Measurements from ENCODE around the gene IL1RAPL1.

DNA sequence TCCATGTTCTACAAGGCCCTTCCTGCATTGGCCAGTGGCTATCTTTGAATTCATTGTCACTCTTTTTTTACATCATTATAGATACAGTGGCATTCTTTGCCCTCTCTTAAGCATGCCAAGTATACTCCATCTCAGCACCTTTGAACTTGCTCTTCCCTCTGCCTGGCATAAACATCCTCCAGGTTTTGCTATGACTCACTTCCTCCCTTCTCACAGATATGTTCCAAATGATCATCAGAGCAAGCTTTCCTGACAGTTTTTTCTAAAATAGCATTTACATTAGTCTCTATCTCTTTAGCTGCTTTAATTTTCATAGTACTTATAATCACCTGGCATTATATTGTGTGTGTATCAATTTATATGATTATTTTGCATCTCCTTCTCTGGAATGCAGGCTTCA, 1074.9 kb downstream of the IL1RAPL1 start:
- TF ChIP-seq, protein P1, sequence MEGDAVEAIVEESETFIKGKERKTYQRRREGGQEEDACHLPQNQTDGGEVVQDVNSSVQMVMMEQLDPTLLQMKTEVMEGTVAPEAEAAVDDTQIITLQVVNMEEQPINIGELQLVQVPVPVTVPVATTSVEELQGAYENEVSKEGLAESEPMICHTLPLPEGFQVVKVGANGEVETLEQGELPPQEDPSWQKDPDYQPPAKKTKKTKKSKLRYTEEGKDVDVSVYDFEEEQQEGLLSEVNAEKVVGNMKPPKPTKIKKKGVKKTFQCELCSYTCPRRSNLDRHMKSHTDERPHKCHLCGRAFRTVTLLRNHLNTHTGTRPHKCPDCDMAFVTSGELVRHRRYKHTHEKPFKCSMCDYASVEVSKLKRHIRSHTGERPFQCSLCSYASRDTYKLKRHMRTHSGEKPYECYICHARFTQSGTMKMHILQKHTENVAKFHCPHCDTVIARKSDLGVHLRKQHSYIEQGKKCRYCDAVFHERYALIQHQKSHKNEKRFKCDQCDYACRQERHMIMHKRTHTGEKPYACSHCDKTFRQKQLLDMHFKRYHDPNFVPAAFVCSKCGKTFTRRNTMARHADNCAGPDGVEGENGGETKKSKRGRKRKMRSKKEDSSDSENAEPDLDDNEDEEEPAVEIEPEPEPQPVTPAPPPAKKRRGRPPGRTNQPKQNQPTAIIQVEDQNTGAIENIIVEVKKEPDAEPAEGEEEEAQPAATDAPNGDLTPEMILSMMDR (IDR thresholded peaks at IDR 0.05; ENCODE audit: extremely low read depth in 1 of 2, insufficient read depth in 1 of 2, low read depth in 1 of 2, low read length in 2 of 2) = no peak
- TF ChIP-seq POLR2A (IDR thresholded peaks at IDR 0.05; ENCODE audit: low read depth, low read length) = no peak
- TF ChIP-seq GATA2 (IDR thresholded peaks at IDR 0.05; ENCODE audit: insufficient read depth, insufficient read length, low read depth, low read length) = peak; percentile 72
- TF ChIP-seq POLR2AphosphoS5 (IDR thresholded peaks at IDR 0.05; ENCODE audit: insufficient read depth, low read depth, low read length) = peak; percentile 47
- TF ChIP-seq JUN (IDR thresholded peaks at IDR 0.05; ENCODE audit: borderline replicate concordance, insufficient read depth, insufficient read length, low read depth) = peak; percentile 87
- no peak for TF ChIP-seq EZH2 (IDR thresholded peaks at IDR 0.05; ENCODE audit: borderline replicate concordance, low read depth, low read length, severe bottlenecking)
- peak; percentile 68 for TF ChIP-seq FOS (IDR thresholded peaks at IDR 0.05; ENCODE audit: borderline replicate concordance, insufficient read depth, low read length)
- TF ChIP-seq, protein P2, sequence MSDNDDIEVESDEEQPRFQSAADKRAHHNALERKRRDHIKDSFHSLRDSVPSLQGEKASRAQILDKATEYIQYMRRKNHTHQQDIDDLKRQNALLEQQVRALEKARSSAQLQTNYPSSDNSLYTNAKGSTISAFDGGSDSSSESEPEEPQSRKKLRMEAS (IDR thresholded peaks at IDR 0.05; ENCODE audit: insufficient read depth, insufficient read length) = no peak

Data from endothelial cell of umbilical vein (primary cell).